GM21526 (cell line): ENCODE measurements around the gene LAMA5.

ENCODE experiments used
- ATAC-seq: cut with Tn5 transposase; IDR thresholded peaks from one replicate; pipeline ENCODE4 v1.9.1; 2021; ENCODE audit warnings: moderate library complexity; ENCODE audit not compliant: unreplicated experiment, low FRiP score

LAMA5 gene

GRCh38 chr20:62318400-62319345, 48.4 kb downstream of the LAMA5 start:
- no peak for ATAC-seq

- no peak for ATAC-seq
These were observed 49.9 kb downstream of the LAMA5 start for GRCh38 chr20:62317167-62317655.

DNA sequence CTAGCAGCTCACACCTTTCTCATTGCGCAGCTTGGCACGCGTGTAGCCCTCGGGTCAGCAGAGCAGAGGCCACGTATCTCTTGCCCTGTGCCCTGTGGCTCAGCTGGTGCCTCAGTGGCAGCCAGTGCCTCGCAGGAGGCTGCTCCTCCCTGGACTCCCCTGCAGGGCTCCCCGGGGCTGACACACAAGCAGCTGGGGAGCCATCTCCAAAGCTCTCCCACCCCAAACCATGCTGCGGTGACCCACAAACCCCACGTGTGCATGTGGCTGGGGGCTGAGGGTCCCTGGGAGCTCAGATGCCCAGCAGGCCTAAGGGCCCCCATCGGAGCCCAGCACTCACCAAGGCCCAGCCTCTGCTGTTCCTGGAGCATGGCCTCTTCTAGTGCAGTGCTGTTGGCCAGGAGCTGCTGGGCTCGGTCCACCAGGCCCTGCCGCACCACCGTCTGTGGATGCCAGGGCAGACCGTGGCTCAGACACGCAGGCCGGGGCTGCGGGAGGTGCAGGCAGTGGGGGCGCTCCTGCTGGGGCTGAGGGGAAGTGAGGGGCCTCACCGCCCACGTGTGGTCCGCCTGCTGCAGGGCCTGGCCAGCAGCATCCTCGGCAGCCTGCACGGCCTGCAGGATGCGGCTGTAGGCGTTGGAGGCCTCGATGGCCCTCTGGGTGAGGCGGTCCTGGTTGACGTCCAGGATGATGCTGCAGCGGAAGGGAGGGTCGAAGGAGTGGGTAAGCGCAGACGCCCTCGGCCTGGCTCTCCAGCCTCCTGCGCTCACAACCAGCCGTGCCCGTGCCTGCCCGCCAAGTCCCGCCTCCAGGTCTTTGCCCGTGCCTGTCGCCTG, 50.6 kb downstream of the LAMA5 start:
- no peak for ATAC-seq

- no peak for ATAC-seq
These were observed 51.3 kb downstream of the LAMA5 start for GRCh38 chr20:62315773-62316172.

DNA sequence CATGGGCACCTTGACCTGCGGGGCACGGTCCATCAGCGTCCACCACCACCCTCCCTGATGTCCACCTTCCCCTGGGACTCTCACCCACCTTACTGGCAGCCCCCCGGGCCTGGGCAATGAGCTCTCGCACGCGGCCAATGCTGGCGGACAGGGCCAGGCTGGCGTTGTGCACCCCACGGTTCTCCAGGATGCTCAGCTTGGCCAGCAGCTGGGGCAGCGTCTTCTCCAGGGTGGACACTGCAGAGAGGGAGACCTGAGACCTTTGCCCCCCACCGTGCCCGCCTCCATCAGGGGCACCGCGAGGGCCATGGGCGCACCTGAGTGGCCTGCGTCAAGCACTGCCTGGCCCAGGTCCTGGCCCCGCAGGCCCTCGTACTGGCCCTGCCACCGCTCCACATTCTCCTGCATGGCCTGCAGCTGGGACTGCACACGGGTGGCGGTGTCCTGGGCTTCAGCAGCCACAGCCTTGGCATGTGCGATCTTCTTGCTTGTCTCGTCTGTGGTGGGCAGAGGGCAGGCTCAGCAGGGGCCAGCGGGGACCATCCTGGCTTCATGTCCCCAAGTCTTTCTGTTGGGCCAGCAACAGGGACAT, 52.3 kb downstream of the LAMA5 start:
- ATAC-seq, result no peak

- ATAC-seq, result no peak
These were observed 52.8 kb downstream of the LAMA5 start for GRCh38 chr20:62314339-62314638.

DNA sequence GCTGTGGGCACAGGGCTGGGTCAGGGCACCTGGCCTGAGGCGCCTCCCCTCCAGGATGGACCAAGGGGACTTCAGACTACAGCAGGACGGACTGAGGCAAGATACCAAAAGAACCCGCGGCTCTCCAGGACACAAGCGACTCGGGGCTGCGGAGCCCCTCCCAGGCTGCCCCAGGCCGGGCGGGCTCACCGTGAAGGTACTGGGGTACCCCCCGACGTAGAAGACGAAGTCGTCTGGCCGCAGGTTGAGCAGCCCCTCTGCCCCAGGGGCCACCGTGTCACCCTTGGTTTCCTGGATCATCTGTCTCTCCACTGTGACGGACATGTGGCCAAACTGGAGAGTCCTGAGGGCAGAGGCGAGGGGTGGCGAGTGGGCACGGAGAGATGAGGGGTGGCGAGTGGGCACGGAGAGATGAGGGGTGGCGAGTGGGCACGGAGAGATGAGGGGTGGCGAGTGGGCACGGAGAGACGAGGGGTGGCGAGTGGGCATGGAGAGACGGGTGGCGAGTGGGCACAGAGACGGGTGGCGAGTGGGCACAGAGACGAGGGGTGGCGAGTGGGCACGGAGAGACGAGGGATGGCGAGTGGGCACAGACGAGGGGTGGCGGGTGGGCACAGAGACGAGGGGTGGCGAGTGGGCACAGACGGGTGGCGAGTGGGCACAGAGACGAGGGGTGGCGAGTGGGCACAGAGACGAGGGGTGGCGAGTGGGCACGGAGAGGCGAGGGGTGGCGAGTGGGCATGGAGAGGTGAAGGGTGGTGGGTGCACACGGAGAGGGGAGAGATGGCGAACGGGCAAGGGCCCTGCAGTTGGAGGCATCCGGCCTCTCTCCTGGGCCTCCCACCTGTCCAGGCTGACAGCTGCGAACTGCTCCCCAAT, 53.4 kb downstream of the LAMA5 start:
- ATAC-seq, result no peak

- no peak for ATAC-seq
These were observed 54.1 kb downstream of the LAMA5 start for GRCh38 chr20:62313021-62313420.

DNA sequence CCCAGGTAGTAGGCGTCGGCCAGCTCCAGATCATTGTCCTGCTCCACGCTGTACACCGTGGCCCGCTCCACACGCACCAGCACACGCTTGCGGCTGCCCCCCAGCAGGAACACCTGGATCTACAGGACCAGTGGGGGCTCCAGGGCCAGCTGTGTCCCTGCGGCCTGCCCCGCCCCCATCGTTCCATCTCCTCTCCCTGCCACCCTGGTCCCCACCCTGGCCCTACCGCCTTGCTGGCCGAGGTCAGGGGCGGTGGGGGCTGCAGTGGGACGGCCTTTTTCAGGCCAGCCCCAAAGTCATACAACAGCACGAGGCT, 54.5 kb downstream of the LAMA5 start:
- no peak for ATAC-seq

GRCh38 chr20:62311832-62312661, 55.1 kb downstream of the LAMA5 start:
- ATAC-seq, result no peak

GRCh38 chr20:62311150-62311549, 56.0 kb downstream of the LAMA5 start:
- no peak for ATAC-seq

GRCh38 chr20:62310757-62311121, 56.4 kb downstream of the LAMA5 start:
- no peak for ATAC-seq

- no peak for ATAC-seq
These were observed 57.0 kb downstream of the LAMA5 start for GRCh38 chr20:62309947-62310756.

DNA sequence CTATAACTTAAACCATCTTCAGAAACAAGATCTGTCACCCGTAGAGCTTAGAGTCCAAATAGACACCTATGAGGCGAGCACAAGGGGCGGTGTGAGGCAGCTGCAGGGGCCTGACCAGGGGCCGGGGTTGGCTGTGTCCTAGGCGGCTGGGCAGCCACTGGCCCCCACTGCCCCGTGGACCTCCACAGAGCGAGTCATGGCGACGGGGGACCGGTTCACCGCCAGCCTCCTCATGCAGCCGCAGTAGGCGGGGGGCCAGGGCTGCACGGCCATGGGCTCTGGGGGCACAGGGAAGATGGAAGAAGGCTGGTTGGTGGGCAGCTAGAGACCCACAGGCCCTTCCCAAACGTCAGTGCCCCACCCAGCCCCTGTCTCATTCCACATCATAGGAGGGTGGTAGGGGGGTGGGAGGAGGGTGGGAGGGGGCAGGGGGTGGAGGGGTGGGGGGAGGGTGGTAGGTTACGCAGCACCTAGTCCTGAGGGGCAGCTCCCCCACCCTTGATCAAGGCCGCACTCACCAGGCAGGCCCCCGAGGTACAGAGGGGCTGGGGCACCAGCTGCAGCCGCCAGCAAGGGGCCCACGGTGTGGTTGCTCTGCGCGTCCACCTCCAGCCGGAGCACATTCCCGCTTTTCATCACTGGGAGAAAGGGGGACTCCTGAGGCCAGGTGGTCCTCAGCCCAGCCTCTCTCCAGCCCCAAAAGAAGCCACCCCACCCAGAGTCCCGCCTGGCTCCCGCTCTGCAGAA, 57.7 kb downstream of the LAMA5 start:
- no peak for ATAC-seq

GRCh38 chr20:62308102-62308822, 58.9 kb downstream of the LAMA5 start:
- ATAC-seq, result no peak

DNA sequence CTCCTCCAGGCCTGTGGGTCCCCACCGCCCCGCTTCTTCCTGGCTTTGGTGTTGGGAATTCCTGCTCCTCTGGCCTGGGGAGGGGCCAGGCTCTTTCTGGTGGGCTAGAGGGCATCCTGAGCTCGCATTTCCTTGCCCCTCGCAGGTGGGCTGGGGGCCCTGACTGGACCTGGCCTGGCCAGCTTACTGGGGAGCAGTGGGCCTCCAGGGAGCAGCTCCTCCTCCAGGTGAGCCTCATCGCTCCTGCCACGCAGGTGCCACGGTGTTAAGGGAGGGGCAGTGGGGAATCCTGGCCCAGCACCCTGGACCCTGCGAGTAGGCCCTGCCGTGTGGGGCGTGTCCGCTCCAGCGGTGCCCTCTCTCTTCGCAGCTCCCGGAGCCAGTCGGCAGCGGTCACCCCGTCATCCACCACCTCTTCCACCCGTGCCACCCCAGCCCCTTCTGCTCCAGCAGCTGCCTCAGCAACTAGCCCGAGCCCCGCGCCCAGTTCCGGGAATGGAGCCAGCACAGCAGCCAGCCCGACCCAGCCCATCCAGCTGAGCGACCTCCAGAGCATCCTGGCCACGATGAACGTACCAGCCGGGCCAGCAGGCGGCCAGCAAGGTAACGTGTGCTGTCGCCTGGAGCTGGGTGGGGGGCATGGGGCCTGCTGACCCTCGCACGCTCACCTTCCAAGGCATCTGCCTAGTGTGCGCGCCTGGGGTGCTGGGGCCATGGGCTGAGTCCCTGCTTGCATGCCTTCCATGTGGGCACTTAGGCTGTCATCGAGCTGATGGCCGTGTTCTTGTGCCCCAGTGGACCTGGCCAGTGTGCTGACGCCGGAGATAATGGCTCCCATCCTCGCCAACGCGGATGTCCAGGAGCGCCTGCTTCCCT, 59.6 kb downstream of the LAMA5 start:
- ATAC-seq, result no peak
